ENCODE data around the gene MAN1B1.
"Not testable (repeated sequence)": the region's sequence is repeated elsewhere in the genome, so short reads cannot be mapped to it uniquely, and the experiment has no call there.

GRCh38 chr9:137118092-137118603 lies 31.4 kb downstream of the MAN1B1 start:
- TF ChIP-seq POLR2A, CTCF (IDR thresholded peaks at IDR 0.05): not testable (repeated sequence)

Measured in prostate gland (tissue), 2 donors.